ENCODE results near the gene FAM200A.
"Not testable (repeated sequence)": the region's sequence is repeated elsewhere in the genome, so short reads cannot be mapped to it uniquely, and the experiment has no call there.

The FAM200A gene

DNA sequence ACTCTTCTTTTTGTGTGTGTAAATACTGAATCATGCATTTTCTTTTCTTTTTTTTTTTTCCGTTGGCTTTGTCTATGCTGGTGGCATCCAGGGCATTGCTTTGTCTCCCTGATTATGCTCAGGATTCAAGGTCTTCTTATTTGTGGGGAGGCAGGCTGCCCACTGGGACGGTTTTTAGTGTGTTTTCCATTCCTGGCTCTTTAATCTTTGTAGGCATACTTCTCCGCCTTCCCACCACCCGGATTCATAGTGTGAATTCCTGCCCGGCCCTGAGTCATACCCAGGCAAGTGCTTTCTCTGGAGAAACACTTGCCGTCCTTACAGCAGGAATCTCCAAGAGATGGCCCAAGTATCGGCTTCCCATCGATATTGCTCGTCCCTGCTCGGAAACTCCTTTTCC is 11.7 kb upstream of the FAM200A start:
- Mint-ChIP-seq H3K9me3 (no peaks in the 10 kb centered on the region), H3K4me1 (ENCODE audit: low read depth) (peaks cover 49% of the 10 kb centered on the region), H3K36me3 (ENCODE audit: low read depth) (peaks cover 58% of the 10 kb centered on the region), H3K27ac (peak overlapping the region; percentile 79), H3K4me3 (no peak overlapping the region), H3K27me3 (no peaks in the 10 kb centered on the region)

DNA sequence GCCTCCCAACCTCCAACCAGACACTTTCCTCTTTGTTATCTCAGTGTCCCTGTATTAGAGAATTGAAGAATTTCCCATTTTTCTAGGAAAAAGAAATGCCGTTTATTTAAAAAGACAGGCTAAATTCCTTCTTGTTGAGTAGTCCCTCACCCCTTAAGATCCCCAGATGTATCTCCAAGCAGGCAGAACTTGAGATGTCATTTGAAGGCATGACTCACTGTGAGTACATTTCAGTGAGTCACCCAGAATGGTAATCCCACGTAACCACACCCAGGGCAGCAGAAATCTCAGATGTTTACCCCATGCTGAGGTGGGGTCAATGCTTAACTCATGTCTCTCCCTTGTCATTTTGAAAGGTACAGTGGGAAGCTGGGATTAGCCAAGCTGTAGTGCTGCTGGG is 10.9 kb upstream of the FAM200A start:
- peak overlapping the region; percentile 26 for H3K4me3 Mint-ChIP-seq
- H3K4me1 Mint-ChIP-seq (ENCODE audit: low read depth): peaks cover 49% of the 10 kb centered on the region
- H3K36me3 Mint-ChIP-seq (ENCODE audit: low read depth): peaks cover 57% of the 10 kb centered on the region
- peak overlapping the region; percentile 83 for H3K27ac Mint-ChIP-seq
- no peaks in the 10 kb centered on the region for H3K27me3 Mint-ChIP-seq
- no peaks in the 10 kb centered on the region for H3K9me3 Mint-ChIP-seq

DNA sequence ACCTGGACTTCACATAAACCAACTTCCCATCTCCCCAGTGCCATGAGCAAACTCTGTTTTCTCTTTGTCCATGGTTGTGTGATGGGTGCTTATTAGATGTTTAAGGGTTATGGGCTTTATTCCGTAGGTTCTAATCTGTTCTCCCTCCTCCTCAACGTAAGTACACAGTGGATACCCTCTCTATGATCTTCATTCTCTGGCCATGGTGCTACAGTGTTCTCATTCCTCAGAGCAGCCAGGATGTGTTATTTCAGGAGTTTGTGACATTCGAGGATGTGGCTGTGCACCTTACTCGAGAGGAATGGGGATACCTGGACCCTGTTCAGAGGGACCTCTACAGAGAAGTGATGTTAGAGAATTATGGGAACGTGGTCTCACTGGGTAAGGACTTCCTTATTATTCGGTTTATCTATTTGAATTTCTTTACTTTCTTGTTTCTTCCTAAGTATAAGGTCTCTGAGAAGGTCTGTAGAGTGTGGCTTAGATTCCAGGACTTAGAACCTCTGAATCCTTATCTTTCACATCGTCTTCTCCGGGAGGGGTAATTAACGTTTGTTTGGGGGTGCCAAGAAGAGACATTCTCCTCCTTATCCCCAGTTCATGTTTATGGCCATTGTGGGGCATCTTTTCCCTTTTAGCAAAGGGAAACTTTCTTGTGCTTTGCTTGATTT is 10.3 kb upstream of the FAM200A start:
- Mint-ChIP-seq H3K9me3 (no peaks in the 10 kb centered on the region), H3K4me3 (peak overlapping the region; percentile 26), H3K36me3 (ENCODE audit: low read depth) (peaks cover 60% of the 10 kb centered on the region), H3K27ac (peak overlapping the region; percentile 83), H3K4me1 (ENCODE audit: low read depth) (peaks cover 53% of the 10 kb centered on the region), H3K27me3 (no peaks in the 10 kb centered on the region)

DNA sequence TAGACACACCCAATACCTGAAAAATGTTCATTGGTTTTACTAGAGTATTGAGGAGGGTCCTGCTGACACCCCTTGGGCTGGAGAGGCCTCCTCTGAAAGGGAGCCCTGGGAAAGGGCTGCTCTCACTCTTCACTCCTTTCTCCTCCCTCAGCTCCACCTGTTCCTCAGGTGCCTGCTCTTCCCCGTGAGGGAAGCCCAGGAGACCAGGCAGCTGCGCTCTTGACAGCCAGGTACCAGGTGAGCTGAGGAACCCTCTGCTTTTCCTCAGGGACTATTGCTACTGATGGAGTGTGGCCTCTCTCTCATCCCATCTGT is 9.8 kb upstream of the FAM200A start:
- Mint-ChIP-seq H3K36me3 (ENCODE audit: low read depth) (peaks cover 62% of the 10 kb centered on the region), H3K4me3 (no peak overlapping the region), H3K9me3 (no peaks in the 10 kb centered on the region), H3K4me1 (ENCODE audit: low read depth) (peaks cover 58% of the 10 kb centered on the region), H3K27ac (peak overlapping the region; percentile 83), H3K27me3 (no peaks in the 10 kb centered on the region)

DNA sequence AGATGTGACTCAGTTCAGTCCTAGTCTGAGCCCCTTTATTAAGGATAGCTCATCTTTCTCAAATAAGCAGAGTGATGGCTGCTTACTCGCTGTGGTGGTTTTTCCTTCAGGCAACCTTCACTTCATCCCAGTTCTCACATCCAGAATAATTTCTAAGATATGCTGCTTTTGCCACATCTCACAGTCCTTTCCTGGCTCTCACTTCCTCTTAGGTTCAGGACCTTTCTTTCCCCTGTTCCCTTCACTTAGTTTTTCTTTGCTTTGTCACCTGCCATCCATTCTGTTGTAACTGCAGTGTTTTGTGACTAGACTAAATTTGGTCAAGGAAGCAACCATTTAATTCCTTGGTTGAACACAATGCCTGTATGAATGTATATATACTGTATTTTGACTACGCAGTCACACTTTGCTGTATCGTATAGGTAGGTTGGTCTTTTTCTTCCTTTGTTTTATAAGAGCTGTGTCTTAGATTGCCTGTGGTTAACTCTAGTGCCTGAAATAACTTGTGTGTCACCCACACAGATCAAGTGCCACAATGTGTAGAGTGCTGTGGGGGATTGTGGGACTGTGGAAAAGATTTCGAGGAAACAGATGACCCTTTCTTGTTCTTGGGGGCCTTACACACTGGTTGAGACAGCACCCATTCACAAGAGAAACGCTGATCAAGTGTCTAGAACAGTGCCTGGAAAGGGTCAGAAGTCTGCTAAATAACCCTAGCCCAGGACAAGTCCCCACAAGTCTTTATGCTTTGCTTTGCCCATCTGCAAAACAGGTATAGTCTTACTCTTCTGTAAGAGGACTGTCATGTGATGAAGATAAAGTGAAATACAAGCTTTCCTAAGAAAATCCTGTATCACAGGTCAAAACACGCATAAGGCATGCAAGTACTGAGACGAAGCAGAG is 9.2 kb upstream of the FAM200A start:
- Mint-ChIP-seq H3K27ac (peak overlapping the region; percentile 89), H3K36me3 (ENCODE audit: low read depth) (peaks cover 64% of the 10 kb centered on the region), H3K4me3 (peak overlapping the region; percentile 92), H3K9me3 (no peaks in the 10 kb centered on the region), H3K4me1 (ENCODE audit: low read depth) (peaks cover 61% of the 10 kb centered on the region), H3K27me3 (no peaks in the 10 kb centered on the region)

DNA sequence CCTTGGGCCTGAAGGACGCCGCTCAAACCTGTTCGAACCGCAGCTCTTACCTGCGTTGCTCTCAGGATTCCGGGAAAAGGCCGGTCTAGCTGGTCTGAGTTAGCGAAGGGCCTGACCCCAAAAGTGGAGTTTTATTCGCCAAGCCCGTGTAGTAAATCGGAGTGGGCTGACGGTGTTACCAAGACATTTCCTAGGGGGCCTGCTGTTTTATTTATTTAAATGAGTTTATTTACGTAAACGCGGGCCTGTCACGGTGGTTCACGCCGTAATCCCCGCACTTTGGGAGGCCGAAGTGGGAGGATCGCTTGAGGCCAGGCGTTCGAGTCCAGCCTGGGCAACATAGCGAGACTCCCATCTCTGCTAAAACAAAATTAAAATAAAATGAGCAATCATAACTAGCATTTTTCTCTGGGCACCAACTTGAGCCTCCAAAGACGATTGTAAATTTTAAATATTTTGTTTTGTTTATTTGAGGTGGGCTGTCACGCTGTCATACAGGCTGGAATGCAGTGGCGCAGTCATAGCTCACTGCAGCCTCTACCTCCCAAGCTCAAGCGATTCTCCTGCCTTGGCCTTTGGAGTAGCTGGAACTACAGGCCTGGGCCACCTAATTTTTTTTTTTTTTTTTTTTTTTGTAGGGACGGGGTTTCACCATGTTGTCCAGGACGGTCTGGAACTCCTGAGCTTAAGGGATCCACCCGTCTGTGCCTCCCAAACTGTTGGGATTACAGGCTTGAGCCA is 7.4 kb upstream of the FAM200A start:
- Mint-ChIP-seq H3K36me3 (ENCODE audit: low read depth) (peaks cover 59% of the 10 kb centered on the region), H3K27ac (peak overlapping the region; percentile 97), H3K9me3 (no peaks in the 10 kb centered on the region), H3K4me3 (peak overlapping the region; percentile 92), H3K4me1 (ENCODE audit: low read depth) (peaks cover 54% of the 10 kb centered on the region), H3K27me3 (no peaks in the 10 kb centered on the region)

DNA sequence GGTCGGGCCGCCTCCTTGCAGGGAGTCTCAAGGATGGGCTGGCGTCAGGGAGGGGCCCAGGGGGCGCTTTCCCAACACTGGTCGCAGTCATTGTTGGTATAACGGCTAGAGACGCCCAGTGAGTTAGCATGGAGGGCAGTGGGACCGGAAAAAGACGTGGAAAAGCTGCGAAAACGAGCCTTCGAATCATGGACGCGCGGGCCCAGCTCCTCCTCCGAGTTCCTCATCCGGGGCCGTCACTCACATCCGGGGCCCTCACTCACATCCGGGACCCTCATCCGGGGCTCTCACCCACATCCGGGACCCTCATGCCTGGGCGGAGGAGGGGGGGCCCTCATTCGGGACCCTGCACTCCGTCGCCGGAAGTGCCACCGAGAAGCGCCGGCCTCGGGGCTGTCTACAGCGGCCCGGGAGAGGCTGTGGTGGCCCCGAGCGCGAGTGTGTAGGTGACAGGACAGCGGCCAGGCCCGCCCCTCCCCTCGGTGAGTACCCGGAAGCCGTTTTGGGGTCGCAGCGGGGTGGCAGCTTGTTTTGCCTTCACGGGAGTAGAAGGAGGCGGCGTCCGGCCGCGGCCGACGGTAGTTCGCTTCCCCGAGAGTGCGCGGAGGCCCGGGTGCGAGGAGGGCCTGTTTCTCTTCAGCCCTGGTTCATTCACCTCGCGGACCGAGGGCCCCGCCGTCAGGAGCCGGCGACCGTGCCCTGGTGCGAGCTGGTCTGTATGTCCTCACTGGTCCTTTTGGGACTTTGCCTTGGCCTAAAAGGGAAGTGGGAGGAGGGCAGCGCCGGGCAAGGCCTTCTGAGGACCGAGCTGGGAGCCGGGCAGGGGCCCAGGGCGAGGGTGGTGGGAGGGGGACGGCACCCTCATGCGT is 6.6 kb upstream of the FAM200A start, which contains the start of gene ZNF655:
ZNF655 (plus strand) TSS at position 337 of the 869 bp plus-strand sequence. CDS start 1,918 bp downstream, outside the sequence.
- H3K27ac Mint-ChIP-seq: peak within 1 kb of the TSS; percentile 97
- H3K4me1 Mint-ChIP-seq (ENCODE audit: low read depth): peaks cover 46% of the 10 kb centered on the region
- H3K9me3 Mint-ChIP-seq: no peaks in the 10 kb centered on the region
- H3K27me3 Mint-ChIP-seq: no peaks in the 10 kb centered on the region
- peaks cover 58% of the 10 kb centered on the region for H3K36me3 Mint-ChIP-seq (ENCODE audit: low read depth)
- H3K4me3 Mint-ChIP-seq: peak within 1 kb of the TSS; percentile 92

DNA sequence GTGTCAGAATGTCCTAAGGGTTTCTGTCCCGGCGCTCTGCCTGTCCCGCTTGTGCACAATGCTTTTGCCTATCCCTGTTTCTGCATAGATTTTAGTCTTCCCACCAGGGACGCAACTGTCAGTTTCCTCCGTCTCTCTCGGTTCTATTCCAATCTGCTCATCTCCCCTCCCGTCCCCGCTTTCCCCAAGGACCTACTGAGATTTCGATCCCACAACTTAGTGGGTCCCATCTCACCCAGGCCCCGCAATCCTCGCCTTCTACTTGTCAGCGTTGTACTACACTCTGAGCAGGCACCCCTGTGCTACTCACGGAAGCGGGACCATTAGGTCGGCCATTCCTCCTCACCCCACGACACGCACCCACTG is 6.0 kb upstream of the FAM200A start:
- H3K27me3 Mint-ChIP-seq: no peaks in the 10 kb centered on the region
- H3K27ac Mint-ChIP-seq: peak overlapping the region; percentile 97
- peaks cover 45% of the 10 kb centered on the region for H3K4me1 Mint-ChIP-seq (ENCODE audit: low read depth)
- peak overlapping the region; percentile 92 for H3K4me3 Mint-ChIP-seq
- H3K9me3 Mint-ChIP-seq: no peaks in the 10 kb centered on the region
- peaks cover 61% of the 10 kb centered on the region for H3K36me3 Mint-ChIP-seq (ENCODE audit: low read depth)

DNA sequence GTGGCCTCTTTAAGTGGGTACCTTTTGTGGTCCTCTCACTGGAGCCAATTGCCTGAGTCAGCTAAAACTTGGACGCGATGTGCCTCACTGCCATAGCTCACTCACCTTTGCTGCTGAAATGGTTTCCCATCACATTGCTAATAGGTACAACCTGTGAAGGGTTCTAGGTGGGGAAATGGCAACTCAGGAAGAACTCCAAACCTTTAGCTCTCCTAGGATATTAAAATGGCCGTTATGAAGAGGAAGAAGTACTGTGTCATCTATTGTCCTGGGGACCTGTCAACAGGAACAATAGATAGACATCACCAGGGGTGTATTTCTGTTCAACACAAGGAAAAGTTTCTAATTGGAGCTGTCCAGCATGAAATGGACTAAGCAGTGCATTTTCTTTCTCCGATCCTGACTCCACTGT is 5.3 kb upstream of the FAM200A start:
- Mint-ChIP-seq H3K4me3 (peak overlapping the region; percentile 92), H3K27ac (peak overlapping the region; percentile 97), H3K9me3 (no peaks in the 10 kb centered on the region), H3K4me1 (ENCODE audit: low read depth) (peaks cover 43% of the 10 kb centered on the region), H3K36me3 (ENCODE audit: low read depth) (peaks cover 54% of the 10 kb centered on the region), H3K27me3 (no peaks in the 10 kb centered on the region)

DNA sequence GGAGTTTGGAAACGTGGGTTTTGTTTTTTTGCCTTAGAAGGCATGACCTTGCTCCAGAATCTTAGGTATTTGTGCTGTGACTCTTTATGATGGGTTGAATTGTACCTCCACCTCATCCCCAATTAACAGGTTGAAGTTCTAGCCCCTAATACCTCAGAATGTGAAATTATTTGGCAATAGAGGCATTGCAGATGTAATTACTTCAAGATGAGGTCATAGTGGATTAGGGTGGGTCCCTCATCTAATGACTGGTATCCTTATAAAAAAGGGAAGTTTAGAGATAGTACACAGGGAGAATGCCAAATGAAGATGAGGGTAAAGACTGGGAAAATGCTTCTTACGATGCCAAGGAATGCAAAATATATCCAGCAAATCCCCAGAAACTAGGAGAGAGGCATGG is 3.0 kb upstream of the FAM200A start:
- Mint-ChIP-seq H3K36me3 (ENCODE audit: low read depth) (peaks cover 31% of the 10 kb centered on the region), H3K27me3 (no peaks in the 10 kb centered on the region), H3K4me3 (no peak overlapping the region), H3K9me3 (no peaks in the 10 kb centered on the region), H3K27ac (peak overlapping the region; percentile 34), H3K4me1 (ENCODE audit: low read depth) (peaks cover 35% of the 10 kb centered on the region)

DNA sequence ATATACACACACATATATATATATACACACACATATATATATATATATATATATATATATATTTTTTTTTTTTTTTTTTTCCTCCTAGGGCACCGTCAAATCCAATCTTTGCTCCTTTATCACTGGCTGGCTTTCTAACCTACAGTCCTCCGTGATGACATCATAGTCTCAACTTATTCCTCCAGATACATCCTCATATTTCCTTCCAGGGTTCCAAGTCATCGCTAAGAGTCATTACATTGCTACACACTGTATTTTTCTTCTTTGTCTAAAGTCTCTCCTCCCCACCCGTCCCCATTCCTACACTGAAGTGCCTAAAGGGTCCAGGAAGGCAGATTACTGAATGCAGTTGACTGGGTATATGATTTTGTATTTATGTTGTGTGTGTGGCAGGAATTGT is 1.1 kb upstream of the FAM200A start:
- Mint-ChIP-seq H3K4me1 (ENCODE audit: low read depth) (peaks cover 35% of the 10 kb centered on the region), H3K36me3 (ENCODE audit: low read depth) (peaks cover 39% of the 10 kb centered on the region), H3K9me3 (peaks cover 3% of the 10 kb centered on the region), H3K27ac (no peak overlapping the region), H3K27me3 (no peaks in the 10 kb centered on the region), H3K4me3 (no peak overlapping the region)

DNA sequence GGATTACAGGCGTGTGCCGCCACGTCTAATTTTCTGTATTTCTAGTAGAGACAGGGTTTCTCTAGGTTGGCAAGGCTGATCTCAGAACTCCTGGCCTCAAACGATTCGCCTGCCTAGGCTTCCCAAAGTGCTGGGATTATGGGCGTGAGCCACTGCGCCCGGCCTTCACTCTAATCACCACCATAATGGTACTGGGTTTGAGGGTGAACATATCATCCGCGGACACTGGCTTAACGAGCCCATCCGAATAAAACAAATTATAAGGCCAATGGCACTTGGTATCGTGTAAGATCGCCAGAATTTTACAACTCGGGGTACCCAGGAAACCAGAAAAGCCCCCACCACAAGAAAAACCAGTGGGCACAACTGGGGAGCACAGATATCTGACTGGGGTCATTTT is 580 bp downstream of the FAM200A start:
- peaks cover 4% of the 10 kb centered on the region for H3K9me3 Mint-ChIP-seq
- H3K27ac Mint-ChIP-seq: peak overlapping the region; percentile 78
- H3K27me3 Mint-ChIP-seq: no peaks in the 10 kb centered on the region
- H3K4me3 Mint-ChIP-seq: peak overlapping the region; percentile 89
- peaks cover 48% of the 10 kb centered on the region for H3K36me3 Mint-ChIP-seq (ENCODE audit: low read depth)
- peaks cover 25% of the 10 kb centered on the region for H3K4me1 Mint-ChIP-seq (ENCODE audit: low read depth)

DNA sequence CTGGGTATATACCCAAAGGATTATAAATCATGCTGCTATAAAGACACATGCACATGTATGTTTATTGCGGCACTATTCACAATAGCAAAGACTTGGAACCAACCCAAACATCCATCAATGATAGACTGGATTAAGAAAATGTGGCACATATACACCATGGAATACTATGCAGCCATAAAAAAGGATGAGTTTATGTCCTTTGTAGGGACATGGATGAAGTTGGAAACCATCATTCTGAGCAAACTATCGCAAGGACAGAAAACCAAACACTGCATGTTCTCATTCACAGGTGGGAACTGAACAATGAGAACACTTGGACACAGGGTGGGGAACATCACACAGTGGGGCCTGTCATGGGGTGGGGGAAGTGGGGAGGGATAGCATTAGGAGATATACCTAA is 2.4 kb downstream of the FAM200A start:
- peaks cover 21% of the 10 kb centered on the region for H3K4me1 Mint-ChIP-seq (ENCODE audit: low read depth)
- H3K4me3 Mint-ChIP-seq, H3K27ac Mint-ChIP-seq: not testable (repeated sequence)

DNA sequence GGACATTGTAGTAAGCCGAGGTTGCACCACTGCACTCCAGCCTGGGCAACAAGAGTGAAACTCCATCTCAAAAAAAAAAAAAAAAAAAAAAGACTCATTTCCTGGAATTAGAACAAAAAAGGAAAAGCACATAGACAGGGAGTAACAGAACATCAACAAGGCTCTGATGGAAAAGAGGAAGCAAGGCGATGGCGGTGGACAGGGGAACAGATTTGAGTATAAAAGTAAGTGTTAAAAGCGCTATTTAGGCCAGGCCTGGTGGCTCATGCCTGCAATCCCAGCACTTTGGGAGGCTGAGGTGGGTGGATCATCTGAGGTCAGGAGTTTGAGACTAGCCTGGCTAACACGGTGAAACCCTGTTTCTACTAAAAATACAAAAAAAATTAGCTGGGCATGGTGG is 6.6 kb downstream of the FAM200A start:
- H3K27me3 Mint-ChIP-seq; H3K27ac Mint-ChIP-seq; H3K4me1 Mint-ChIP-seq (ENCODE audit: low read depth); H3K4me3 Mint-ChIP-seq: not testable (repeated sequence)
- H3K36me3 Mint-ChIP-seq (ENCODE audit: low read depth): peaks cover 38% of the 10 kb centered on the region
- H3K9me3 Mint-ChIP-seq: peaks cover 14% of the 10 kb centered on the region

More for the DNA sequence above, 2.4 kb downstream of the FAM200A start:
- not testable (repeated sequence) for H3K27me3 Mint-ChIP-seq, H3K9me3 Mint-ChIP-seq
- peaks cover 44% of the 10 kb centered on the region for H3K36me3 Mint-ChIP-seq (ENCODE audit: low read depth)
